Effector memory CD8-positive, alpha-beta T cell (primary cell): Measurements from ENCODE around the gene TEAD4.
A peak's percentile ranks its signal among the peaks of the same experiment; 100 is the strongest.

Source experiments
- ATAC-seq: fragments of 150-1000 bp; cut with Tn5 transposase; replicated peaks from 2 replicates; pipeline ENCODE4 v1.10.0; 2021; ENCODE audit warnings: mild to moderate bottlenecking, moderate library complexity
- DNase-seq, 3 experiments: peaks; one replicate each; pipeline ENCODE4 v3.0.0; 2021
- H3K27ac Mint-ChIP-seq, 2 donors: one replicate each; pipeline ENCODE4 v1.8.0; 2022; ENCODE audit warnings: mild to moderate bottlenecking in 2 of 2, mixed read lengths in 2 of 2, moderate library complexity in 2 of 2
- H3K27me3 Mint-ChIP-seq, 2 donors: one replicate each; pipeline ENCODE4 v1.8.0; 2022; ENCODE audit warnings: mixed read lengths in 2 of 2
- H3K36me3 Mint-ChIP-seq: one replicate; pipeline ENCODE4 v1.8.0; 2022; ENCODE audit warnings: mild to moderate bottlenecking, moderate library complexity, mixed read lengths; ENCODE audit not compliant: insufficient read depth
- H3K4me1 Mint-ChIP-seq, 2 donors: one replicate each; pipeline ENCODE4 v1.8.0; 2022; ENCODE audit warnings: low read depth in 2 of 2, mixed read lengths in 2 of 2
- H3K4me3 Mint-ChIP-seq, 2 donors: one replicate each; pipeline ENCODE4 v1.8.0; 2022; ENCODE audit warnings: mild to moderate bottlenecking in 2 of 2, mixed read lengths in 2 of 2, moderate library complexity in 2 of 2
- H3K9me3 Mint-ChIP-seq, 2 donors: one replicate each; pipeline ENCODE4 v1.8.0; 2022; ENCODE audit warnings: mixed read lengths in 2 of 2
- total RNA-seq, 9 experiments: gene quantifications; one replicate each; lab custom pipeline; 2026; lab: John Stamatoyannopoulos, UW

TEAD4 gene
- total RNA-seq: 0 to 0.96 (median 0.34) reads per million in 9 experiments

GRCh38 chr12:2959192-2959504, at the start of gene TEAD4:
TEAD4 (plus strand) TSS chr12:2959397.
- H3K27ac Mint-ChIP-seq: no peak within 1 kb of the TSS
- ATAC-seq (no peak), DNase-seq (no peak)
- peak within 1 kb of the TSS; percentile 73 to 77 for H3K4me3 Mint-ChIP-seq
- peaks cover 66 to 70% of the 10 kb centered on the region in 2 donors for H3K27me3 Mint-ChIP-seq
- no peaks in the 10 kb centered on the region for H3K36me3 Mint-ChIP-seq
- no peaks in the 10 kb centered on the region for H3K9me3 Mint-ChIP-seq
- H3K4me1 Mint-ChIP-seq: peaks cover 13 to 15% of the 10 kb centered on the region in 2 donors

- Mint-ChIP-seq H3K27ac (no peak overlapping the region), H3K4me1 (no peaks in the 10 kb centered on the region), H3K9me3 (no peaks in the 10 kb centered on the region), H3K27me3 (no peaks in the 10 kb centered on the region), H3K4me3 (no peak overlapping the region), H3K36me3 (peaks cover 9% of the 10 kb centered on the region)
- no peak for ATAC-seq
- no peak for DNase-seq
Observed at GRCh38 chr12:2912216-2912575, 47.0 kb upstream of the TEAD4 start.

GRCh38 chr12:2919249-2919648, 39.9 kb upstream of the TEAD4 start:
- DNase-seq (no peak), ATAC-seq (no peak)
- Mint-ChIP-seq H3K4me1 (peaks cover 2 to 3% of the 10 kb centered on the region in 2 donors), H3K27ac (no peak overlapping the region), H3K27me3 (no peaks in the 10 kb centered on the region), H3K4me3 (no peak overlapping the region), H3K9me3 (no peaks in the 10 kb centered on the region), H3K36me3 (peaks cover 28% of the 10 kb centered on the region)

- no peak for DNase-seq
- H3K27ac Mint-ChIP-seq: no peak overlapping the region
- peaks cover 2 to 3% of the 10 kb centered on the region in 2 donors for H3K4me1 Mint-ChIP-seq
- H3K27me3 Mint-ChIP-seq: no peaks in the 10 kb centered on the region
- peaks cover 26% of the 10 kb centered on the region for H3K36me3 Mint-ChIP-seq
- H3K4me3 Mint-ChIP-seq: no peak overlapping the region
- ATAC-seq: no peak
- H3K9me3 Mint-ChIP-seq: no peaks in the 10 kb centered on the region
Observed at GRCh38 chr12:2922329-2922728, 36.9 kb upstream of the TEAD4 start.

GRCh38 chr12:2923057-2923456, 36.1 kb upstream of the TEAD4 start:
- no peak for ATAC-seq
- DNase-seq: no peak
- peaks cover 2 to 3% of the 10 kb centered on the region in 2 donors for H3K4me1 Mint-ChIP-seq
- peaks cover 31% of the 10 kb centered on the region for H3K36me3 Mint-ChIP-seq
- no peaks in the 10 kb centered on the region for H3K27me3 Mint-ChIP-seq
- H3K9me3 Mint-ChIP-seq: no peaks in the 10 kb centered on the region
- no peak overlapping the region for H3K27ac Mint-ChIP-seq
- no peak overlapping the region for H3K4me3 Mint-ChIP-seq

- no peak overlapping the region for H3K4me3 Mint-ChIP-seq
- H3K27ac Mint-ChIP-seq: no peak overlapping the region
- peaks cover 31% of the 10 kb centered on the region for H3K36me3 Mint-ChIP-seq
- H3K27me3 Mint-ChIP-seq: no peaks in the 10 kb centered on the region
- no peaks in the 10 kb centered on the region for H3K9me3 Mint-ChIP-seq
- peaks cover 2 to 3% of the 10 kb centered on the region in 2 donors for H3K4me1 Mint-ChIP-seq
- DNase-seq: no peak
- ATAC-seq: no peak
Observed at GRCh38 chr12:2924019-2924418, 35.2 kb upstream of the TEAD4 start.

- Mint-ChIP-seq H3K9me3 (no peaks in the 10 kb centered on the region), H3K27me3 (no peaks in the 10 kb centered on the region), H3K4me3 (no peak overlapping the region), H3K4me1 (peaks cover 0 to 2% of the 10 kb centered on the region in 2 donors), H3K27ac (no peak overlapping the region), H3K36me3 (peaks cover 33% of the 10 kb centered on the region)
- DNase-seq: no peak
- no peak for ATAC-seq
Observed at GRCh38 chr12:2925322-2925995, 33.7 kb upstream of the TEAD4 start.

GRCh38 chr12:2930865-2931264, 28.3 kb upstream of the TEAD4 start:
- no peak overlapping the region for H3K27ac Mint-ChIP-seq
- H3K27me3 Mint-ChIP-seq: no peaks in the 10 kb centered on the region
- H3K4me3 Mint-ChIP-seq: no peak overlapping the region
- DNase-seq (no peak), ATAC-seq (no peak)
- no peaks in the 10 kb centered on the region for H3K9me3 Mint-ChIP-seq
- no peaks in the 10 kb centered on the region for H3K4me1 Mint-ChIP-seq
- H3K36me3 Mint-ChIP-seq: peaks cover 37% of the 10 kb centered on the region

GRCh38 chr12:2933586-2933985, 25.6 kb upstream of the TEAD4 start:
- no peak overlapping the region for H3K4me3 Mint-ChIP-seq
- H3K27me3 Mint-ChIP-seq: no peaks in the 10 kb centered on the region
- DNase-seq: no peak
- no peaks in the 10 kb centered on the region for H3K9me3 Mint-ChIP-seq
- no peak overlapping the region for H3K27ac Mint-ChIP-seq
- no peak for ATAC-seq
- H3K36me3 Mint-ChIP-seq: peaks cover 40% of the 10 kb centered on the region
- no peaks in the 10 kb centered on the region for H3K4me1 Mint-ChIP-seq

GRCh38 chr12:2934371-2934770, 24.8 kb upstream of the TEAD4 start:
- Mint-ChIP-seq H3K4me1 (no peaks in the 10 kb centered on the region), H3K27ac (no peak overlapping the region), H3K27me3 (no peaks in the 10 kb centered on the region), H3K4me3 (no peak overlapping the region), H3K36me3 (peaks cover 40% of the 10 kb centered on the region), H3K9me3 (no peaks in the 10 kb centered on the region)
- DNase-seq: no peak
- ATAC-seq: no peak

GRCh38 chr12:2936301-2936700, 22.9 kb upstream of the TEAD4 start:
- DNase-seq: no peak
- Mint-ChIP-seq H3K36me3 (peaks cover 30% of the 10 kb centered on the region), H3K27ac (no peak overlapping the region), H3K4me1 (no peaks in the 10 kb centered on the region), H3K27me3 (no peaks in the 10 kb centered on the region), H3K9me3 (no peaks in the 10 kb centered on the region), H3K4me3 (no peak overlapping the region)
- ATAC-seq: no peak

- Mint-ChIP-seq H3K27me3 (no peaks in the 10 kb centered on the region), H3K4me1 (no peaks in the 10 kb centered on the region), H3K36me3 (peaks cover 29% of the 10 kb centered on the region), H3K9me3 (no peaks in the 10 kb centered on the region), H3K4me3 (no peak overlapping the region), H3K27ac (no peak overlapping the region)
- no peak for ATAC-seq
- no peak for DNase-seq
Observed at GRCh38 chr12:2937500-2937899, 21.7 kb upstream of the TEAD4 start.

GRCh38 chr12:2939191-2939590, 20.0 kb upstream of the TEAD4 start:
- DNase-seq: no peak
- Mint-ChIP-seq H3K27ac (no peak overlapping the region), H3K9me3 (no peaks in the 10 kb centered on the region), H3K27me3 (no peaks in the 10 kb centered on the region), H3K36me3 (peaks cover 19% of the 10 kb centered on the region), H3K4me3 (no peak overlapping the region), H3K4me1 (no peaks in the 10 kb centered on the region)
- ATAC-seq: no peak

GRCh38 chr12:2940564-2940963, 18.6 kb upstream of the TEAD4 start:
- H3K9me3 Mint-ChIP-seq: no peaks in the 10 kb centered on the region
- no peaks in the 10 kb centered on the region for H3K27me3 Mint-ChIP-seq
- DNase-seq: no peak
- peaks cover 0 to 5% of the 10 kb centered on the region in 2 donors for H3K4me1 Mint-ChIP-seq
- peak overlapping the region in 1 of 2 donors; percentile 62 for H3K27ac Mint-ChIP-seq
- no peak for ATAC-seq
- H3K4me3 Mint-ChIP-seq: no peak overlapping the region
- H3K36me3 Mint-ChIP-seq: peaks cover 10% of the 10 kb centered on the region

- DNase-seq (no peak), ATAC-seq (no peak)
- Mint-ChIP-seq H3K9me3 (no peaks in the 10 kb centered on the region), H3K36me3 (peaks cover 8% of the 10 kb centered on the region), H3K4me3 (no peak overlapping the region), H3K4me1 (peaks cover 0 to 5% of the 10 kb centered on the region in 2 donors), H3K27me3 (no peaks in the 10 kb centered on the region), H3K27ac (no peak overlapping the region)
Observed at GRCh38 chr12:2941524-2941923, 17.7 kb upstream of the TEAD4 start.
